ENCODE data around the gene CFAP97D2.

DNA sequence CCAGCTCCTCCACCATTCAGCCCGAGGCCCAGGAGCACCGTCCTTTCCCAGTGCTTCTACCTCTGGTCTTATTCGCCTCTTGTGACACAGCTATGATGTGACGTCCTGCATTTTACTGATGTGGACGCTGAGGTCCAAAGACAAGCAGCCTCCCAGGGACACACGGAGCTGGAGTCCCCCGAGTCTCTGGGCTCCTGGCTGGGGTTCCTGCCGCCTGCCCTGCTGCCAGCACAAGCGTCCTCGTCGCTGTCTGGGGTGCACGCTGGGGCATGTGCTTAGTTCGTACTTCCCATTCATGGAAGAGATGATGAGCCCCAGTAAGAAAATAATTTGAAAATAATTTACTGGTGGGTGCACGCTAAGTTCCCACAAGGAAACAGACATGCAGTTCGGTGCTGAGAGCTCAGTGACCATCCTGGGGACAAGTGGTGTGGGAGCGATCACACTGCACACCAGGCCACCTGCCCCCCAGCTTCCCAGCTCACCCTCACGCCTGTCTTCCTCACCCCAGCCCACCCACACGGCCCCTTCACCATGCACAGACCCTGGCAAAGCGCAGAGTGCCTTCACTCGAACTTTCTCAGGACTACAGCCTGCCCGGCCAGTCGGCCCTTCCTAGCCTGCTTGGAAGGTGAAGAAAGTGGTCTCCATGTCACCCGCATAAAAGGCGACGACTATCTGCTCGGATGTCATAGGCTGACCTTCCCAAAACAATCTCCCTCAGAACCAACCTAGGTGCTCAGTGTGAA, 14.2 kb upstream of the CFAP97D2 start:
- TF ChIP-seq POLR2AphosphoS5 (IDR thresholded peaks at IDR 0.05; ENCODE audit: borderline replicate concordance, low read depth, low read length) (no peak), EZH2 (IDR thresholded peaks at IDR 0.05) (no peak), FOXP2 (optimal IDR thresholded peaks at IDR 0.05; ENCODE audit: control extremely low read depth, extremely low read length, insufficient read depth) (no peak)

Data from SK-N-MC (cell line).